C4-2B (cell line): Measurements from ENCODE around the gene MBOAT2.

ENCODE experiments used
- H3K27ac ChIP-seq: fragments of 450-650 bp; 2 replicates; pipeline ENCODE4 v1.5.1; 2017
- ZFX ChIP-seq: fragments of 450-650 bp; IDR thresholded peaks from 2 replicates; pipeline ENCODE4 v1.6.1; 2017
- TF ChIP-seq, protein P1 (sequence below): fragments of 450-650 bp; conservative IDR thresholded peaks from 2 replicates; pipeline ENCODE4 v1.5.1; 2017; ENCODE audit warnings: mild to moderate bottlenecking

Gene MBOAT2

DNA sequence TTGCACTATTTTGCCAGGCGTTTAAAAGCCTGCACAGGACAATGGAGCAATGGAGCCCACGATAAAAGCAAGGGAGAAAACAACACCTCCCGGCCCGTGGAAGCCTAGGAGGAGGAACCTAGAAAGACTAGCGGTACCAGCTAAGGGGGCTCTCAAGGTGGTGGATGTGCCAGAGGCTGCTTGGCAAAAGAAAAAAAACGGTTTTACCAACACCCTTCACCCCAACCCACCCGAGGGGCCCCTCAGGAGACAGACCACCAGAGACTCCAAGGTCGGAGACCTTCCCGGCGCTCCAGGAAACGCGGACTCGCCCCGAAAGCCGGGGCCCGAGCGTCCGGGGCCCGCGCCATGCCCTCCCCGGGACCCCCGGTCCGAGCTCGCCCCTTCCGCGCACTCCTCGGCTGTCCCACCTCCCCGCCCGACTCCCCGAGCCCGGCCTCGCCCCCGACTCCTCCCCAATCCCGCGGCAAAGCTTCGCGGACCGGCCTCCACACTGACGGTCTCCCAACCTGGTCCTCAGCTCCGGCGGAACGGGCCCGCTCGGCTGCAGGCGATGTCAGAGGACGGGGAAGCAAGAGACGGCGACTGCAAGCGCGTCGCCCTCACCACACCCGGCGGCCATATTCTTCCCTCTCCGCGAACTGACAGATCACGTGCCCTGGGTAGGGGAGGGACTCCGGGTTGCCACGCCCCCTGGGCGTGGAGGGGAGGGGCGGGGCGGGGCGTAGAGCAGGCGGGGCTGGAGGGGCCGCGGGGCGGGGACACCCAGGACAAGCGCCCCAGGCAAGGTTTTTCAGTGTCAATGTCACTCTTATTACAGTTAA, 166.3 kb downstream of the MBOAT2 start, which contains the start of gene KIDINS220:
TSS of gene KIDINS220 (minus strand) at position 643 of the 824 bp plus-strand sequence. CDS start 10,520 bp downstream, outside the sequence.
- TF ChIP-seq ZFX, result no peak
- TF ChIP-seq, protein P1, sequence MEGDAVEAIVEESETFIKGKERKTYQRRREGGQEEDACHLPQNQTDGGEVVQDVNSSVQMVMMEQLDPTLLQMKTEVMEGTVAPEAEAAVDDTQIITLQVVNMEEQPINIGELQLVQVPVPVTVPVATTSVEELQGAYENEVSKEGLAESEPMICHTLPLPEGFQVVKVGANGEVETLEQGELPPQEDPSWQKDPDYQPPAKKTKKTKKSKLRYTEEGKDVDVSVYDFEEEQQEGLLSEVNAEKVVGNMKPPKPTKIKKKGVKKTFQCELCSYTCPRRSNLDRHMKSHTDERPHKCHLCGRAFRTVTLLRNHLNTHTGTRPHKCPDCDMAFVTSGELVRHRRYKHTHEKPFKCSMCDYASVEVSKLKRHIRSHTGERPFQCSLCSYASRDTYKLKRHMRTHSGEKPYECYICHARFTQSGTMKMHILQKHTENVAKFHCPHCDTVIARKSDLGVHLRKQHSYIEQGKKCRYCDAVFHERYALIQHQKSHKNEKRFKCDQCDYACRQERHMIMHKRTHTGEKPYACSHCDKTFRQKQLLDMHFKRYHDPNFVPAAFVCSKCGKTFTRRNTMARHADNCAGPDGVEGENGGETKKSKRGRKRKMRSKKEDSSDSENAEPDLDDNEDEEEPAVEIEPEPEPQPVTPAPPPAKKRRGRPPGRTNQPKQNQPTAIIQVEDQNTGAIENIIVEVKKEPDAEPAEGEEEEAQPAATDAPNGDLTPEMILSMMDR, result no peak
- peak within 1 kb of the TSS; percentile 60 for H3K27ac ChIP-seq

DNA sequence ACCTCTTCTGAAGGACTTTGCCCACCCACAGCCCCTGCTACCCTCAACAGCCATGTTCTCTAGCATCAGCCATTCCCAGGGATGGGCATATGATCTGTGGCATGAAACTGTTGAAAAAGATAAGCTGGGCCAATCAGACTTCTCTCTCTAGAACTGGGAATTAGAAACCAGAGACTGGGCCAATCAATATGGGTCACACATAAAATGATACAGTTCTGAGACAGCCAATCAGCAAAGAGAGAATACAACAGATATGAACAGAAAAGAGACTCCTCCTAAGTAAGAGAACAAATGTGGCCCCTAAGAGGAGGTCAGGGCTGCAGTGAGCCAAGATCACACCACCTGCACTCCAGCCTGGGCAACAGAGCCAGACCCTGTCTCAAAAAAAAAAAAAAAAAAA, 168.2 kb downstream of the MBOAT2 start:
- no peak for TF ChIP-seq ZFX
- TF ChIP-seq, protein P1, result no peak
- H3K27ac ChIP-seq, result no peak overlapping the region

DNA sequence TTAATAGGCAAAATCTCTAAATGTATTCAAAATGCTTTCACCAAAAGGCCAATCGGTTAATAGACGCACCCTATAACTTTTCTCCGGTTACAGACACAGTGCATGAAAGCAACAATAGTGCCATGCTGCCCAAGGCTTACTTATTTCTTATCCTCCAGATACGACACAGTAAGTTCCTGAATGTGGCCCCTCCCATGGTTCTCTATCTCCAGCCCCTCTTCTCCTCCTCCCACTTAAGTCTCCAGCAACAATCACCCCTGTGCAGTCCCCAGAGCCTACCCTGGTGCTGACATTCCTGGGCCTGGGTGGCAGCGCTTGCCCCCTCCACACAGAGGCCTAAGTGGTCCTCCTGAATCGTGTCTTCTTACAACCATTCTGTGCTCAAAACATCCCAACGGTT, 169.6 kb downstream of the MBOAT2 start:
- TF ChIP-seq, protein P1, result no peak
- TF ChIP-seq ZFX, result no peak
- no peak overlapping the region for H3K27ac ChIP-seq

DNA sequence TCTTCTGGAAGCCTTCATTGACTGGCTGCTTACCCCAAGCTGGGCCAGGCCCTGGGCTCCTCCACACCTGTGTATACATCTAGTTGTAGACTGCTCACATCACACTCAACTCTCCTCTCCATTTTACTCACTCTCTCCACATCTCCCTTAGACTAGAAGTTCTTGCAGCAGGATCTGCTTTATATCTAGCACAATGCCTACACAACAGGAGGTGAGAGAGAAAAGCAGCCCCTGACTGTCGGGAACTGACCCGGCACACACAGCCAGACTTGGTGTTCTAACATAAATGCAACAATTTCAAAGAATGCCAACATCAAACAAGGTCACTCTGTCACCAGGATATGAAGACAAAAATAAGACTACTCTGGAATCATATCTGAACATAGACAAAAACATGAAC, 172.0 kb downstream of the MBOAT2 start:
- no peak overlapping the region for H3K27ac ChIP-seq
- TF ChIP-seq ZFX, result no peak
- TF ChIP-seq, protein P1, result no peak

GRCh38 chr2:8827729-8828128, 175.8 kb downstream of the MBOAT2 start:
- no peak overlapping the region for H3K27ac ChIP-seq
- TF ChIP-seq, protein P1, result no peak
- TF ChIP-seq ZFX, result no peak

DNA sequence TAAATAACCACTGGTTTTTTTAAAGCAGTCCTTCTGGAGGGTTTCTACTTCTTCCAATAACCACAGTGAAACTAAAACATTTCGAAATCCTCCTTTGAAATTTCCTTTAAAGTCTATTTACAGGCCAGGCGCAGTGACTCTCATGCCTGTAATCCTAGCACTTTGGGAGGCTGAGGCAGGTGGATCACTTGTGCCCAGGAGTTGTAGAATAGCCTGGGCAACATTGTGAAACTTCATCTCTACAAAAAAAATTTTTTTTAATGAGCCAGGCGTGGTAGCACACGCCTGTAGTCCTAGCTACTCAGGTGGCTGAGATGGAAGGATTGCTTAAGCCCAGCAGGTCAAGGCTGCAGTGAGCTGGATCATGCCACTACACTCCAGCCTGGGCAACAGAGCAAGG, 181.3 kb downstream of the MBOAT2 start:
- TF ChIP-seq ZFX, result no peak
- TF ChIP-seq, protein P1, result no peak
- no peak overlapping the region for H3K27ac ChIP-seq

GRCh38 chr2:8821276-8822217, 181.9 kb downstream of the MBOAT2 start:
- TF ChIP-seq ZFX, result no peak
- TF ChIP-seq, protein P1, result no peak
- no peak overlapping the region for H3K27ac ChIP-seq
